CD14-positive monocyte (primary cell): ENCODE data around the gene LDLRAD4. TPM values are rescaled to one million over a fixed set of nuclear protein-coding genes. Genes with fewer than 3 reads are reported as not detected.
A peak's percentile ranks its signal among the peaks of the same experiment; 100 is the strongest.

Experiments
- DNase-seq, 3 donors: peaks; one replicate each; pipeline ENCODE4 v3.0.0-alpha.2; 2011 to 2022
- H2AFZ ChIP-seq: 2 replicates; pipeline ENCODE4 v1.6.0; 2012; ENCODE audit warnings: mild to moderate bottlenecking, low read depth, low read length, inconsistent platforms; ENCODE audit not compliant: insufficient read depth, poor library complexity, severe bottlenecking
- H3K27ac ChIP-seq, 2 donors: 1 replicate in 1 of 2; 2 replicates in 1 of 2; pipeline ENCODE4 v1.5.1; 2012 to 2013; ENCODE audit warnings: low read length in 2 of 2, control low read depth in 1 of 2, inconsistent platforms in 1 of 2, low read depth in 1 of 2, mild to moderate bottlenecking in 1 of 2
- H3K27me3 ChIP-seq, 2 donors: one replicate each; pipeline versions ENCODE4 v1.6.0 to v1.6.1; 2011 to 2013; ENCODE audit warnings: low read length in 2 of 2; ENCODE audit not compliant: control insufficient read depth in 2 of 2, insufficient read depth in 2 of 2
- H3K36me3 ChIP-seq, 2 donors: replicated peaks in 1 of 2; 1 replicate in 1 of 2; 2 replicates in 1 of 2; pipeline versions ENCODE4 v1.5.1 to v1.6.1; 2012 to 2013; ENCODE audit warnings: low read length in 2 of 2, control low read depth in 1 of 2, inconsistent platforms in 1 of 2, mild to moderate bottlenecking in 1 of 2; ENCODE audit not compliant: insufficient read depth in 2 of 2, control insufficient read depth in 1 of 2
- H3K4me1 ChIP-seq, 2 donors: 1 replicate in 1 of 2; 2 replicates in 1 of 2; pipeline versions ENCODE4 v1.5.1 to v1.6.1; 2012 to 2013; ENCODE audit warnings: low read length in 2 of 2, control low read depth in 1 of 2, inconsistent platforms in 1 of 2, mild to moderate bottlenecking in 1 of 2, moderate library complexity in 1 of 2; ENCODE audit not compliant: insufficient read depth in 2 of 2, control insufficient read depth in 1 of 2
- H3K4me2 ChIP-seq: replicated peaks from 2 replicates; pipeline ENCODE3; 2012; ENCODE audit warnings: low read length, moderate library complexity, mild to moderate bottlenecking; ENCODE audit not compliant: poor library complexity, severe bottlenecking; ENCODE audit errors: extremely low read depth
- H3K4me3 ChIP-seq, 3 experiments: fragments of 200-600 bp in 1 of 3; sonication (generic) in 1 of 3; replicated peaks in 1 of 3; 1 replicate in 2 of 3; 2 replicates in 1 of 3; pipeline ENCODE4 v1.5.1; 2011 to 2013; ENCODE audit warnings: low read length in 3 of 3, mild to moderate bottlenecking in 3 of 3, control low read depth in 2 of 3, low read depth in 2 of 3, inconsistent platforms in 1 of 3, moderate library complexity in 1 of 3
- H3K79me2 ChIP-seq: 2 replicates; pipeline ENCODE4 v1.6.0; 2012; ENCODE audit warnings: mild to moderate bottlenecking, control low read depth, inconsistent platforms, low read length, moderate library complexity; ENCODE audit not compliant: insufficient read depth
- H3K9ac ChIP-seq: 2 replicates; pipeline ENCODE4 v1.6.0; 2017; ENCODE audit warnings: low read length, mild to moderate bottlenecking; ENCODE audit not compliant: insufficient read depth, poor library complexity, severe bottlenecking
- H3K9me3 ChIP-seq, 2 donors: replicated peaks in 1 of 2; 1 replicate in 1 of 2; 2 replicates in 1 of 2; pipeline versions ENCODE4 v1.5.1 to v1.6.1; 2012 to 2013; ENCODE audit warnings: low read length in 2 of 2, control low read depth in 1 of 2; ENCODE audit not compliant: control insufficient read depth in 1 of 2, insufficient read depth in 1 of 2
- H4K20me1 ChIP-seq: 2 replicates; pipeline ENCODE4 v1.6.0; 2012; ENCODE audit warnings: mild to moderate bottlenecking, low read length, control low read depth, moderate library complexity; ENCODE audit not compliant: insufficient read depth
- H3K27ac Mint-ChIP-seq, 7 donors: one replicate each; pipeline ENCODE4 v1.8.0; 2020; ENCODE audit warnings: mild to moderate bottlenecking in 7 of 7, mixed read lengths in 7 of 7, moderate library complexity in 6 of 7, inconsistent platforms in 2 of 7
- H3K27me3 Mint-ChIP-seq, 3 donors: one replicate each; pipeline ENCODE4 v1.8.0; 2021 to 2022; ENCODE audit warnings: low read depth in 3 of 3, mild to moderate bottlenecking in 3 of 3, mixed read lengths in 3 of 3, moderate library complexity in 3 of 3, inconsistent platforms in 1 of 3
- H3K36me3 Mint-ChIP-seq, 2 donors: one replicate each; pipeline ENCODE4 v1.8.0; 2020; ENCODE audit warnings: mixed read lengths in 2 of 2, inconsistent platforms in 1 of 2, mild to moderate bottlenecking in 1 of 2
- H3K4me1 Mint-ChIP-seq: one replicate; pipeline ENCODE4 v1.8.0; 2020; ENCODE audit warnings: mild to moderate bottlenecking, mixed read lengths
- H3K4me3 Mint-ChIP-seq, 2 donors: one replicate each; pipeline ENCODE4 v1.8.0; 2020; ENCODE audit warnings: mild to moderate bottlenecking in 2 of 2, mixed read lengths in 2 of 2, moderate library complexity in 1 of 2
- H3K9me3 Mint-ChIP-seq, 7 donors: one replicate each; pipeline ENCODE4 v1.8.0; 2020 to 2022; ENCODE audit warnings: mixed read lengths in 7 of 7, mild to moderate bottlenecking in 6 of 7, moderate library complexity in 6 of 7, inconsistent platforms in 2 of 7
- CTCF ChIP-seq: fragments of 200-600 bp; IDR thresholded peaks from one replicate; pipeline ENCODE4 v1.8.0; 2022; ENCODE audit warnings: antibody characterized with exemption, mild to moderate bottlenecking
- WGBS: methylation state at CpG from one replicate; pipeline ENCODE4 v1.1.5; 2013; ENCODE audit warnings: missing lambda C conversion rate; ENCODE audit not compliant: insufficient coverage; 5-methylcytosine and 5-hydroxymethylcytosine counted together
- intact Hi-C, 2 donors: fragments of 100-400 bp; cut with micrococcal nuclease; formaldehyde crosslinking; loops; one replicate each; pipeline versions ENCODE4 v1.15.0 to v1.15.1; 2023
- polyA plus RNA-seq, 3 donors: library from polyadenylated mRNA; depleted of rRNA in 1 of 3; unstranded in 2 of 3; stranded (reverse) in 1 of 3; fragments of 300-500 nt in 2 of 3; fragments of >200 nt in 1 of 3; fragmentation: Illumina TruSeq in 2 of 3; gene quantifications; 1 replicate in 2 of 3; 2 replicates in 1 of 3; pipeline ENCODE4 v1.2.3, GENCODE V29; 2012 to 2021

LDLRAD4 gene
- polyA plus RNA-seq, 3 donors, result 13.5 to 15.4 (median 13.8) TPM

GRCh38 chr18:13653746-13654433, 435.3 kb downstream of the LDLRAD4 start:
- peak overlapping the region in 1 of 7 donors; percentile 47 for H3K27ac Mint-ChIP-seq
- no peaks in the 10 kb centered on the region for H3K36me3 Mint-ChIP-seq
- H3K9me3 Mint-ChIP-seq, result peaks cover 0 to 1% (median 0%) of the 10 kb centered on the region in 7 donors
- H3K27me3 Mint-ChIP-seq, result peaks cover 2 to 4% (median 2%) of the 10 kb centered on the region in 3 donors
- H3K27me3 ChIP-seq, result no peaks in the 10 kb centered on the region
- TF ChIP-seq CTCF, result no peak
- no peaks in the 10 kb centered on the region for H3K36me3 ChIP-seq
- no peak overlapping the region for H3K4me3 Mint-ChIP-seq
- H3K79me2 ChIP-seq, result no peaks in the 10 kb centered on the region
- H3K4me1 ChIP-seq, result no peaks in the 10 kb centered on the region
- no peaks in the 10 kb centered on the region for H4K20me1 ChIP-seq
- intact Hi-C loops, result no loop called here
- no peak overlapping the region for H3K9ac ChIP-seq
- DNase-seq, result no peak
- H3K4me3 ChIP-seq, result no peak overlapping the region
- no peaks in the 10 kb centered on the region for H3K4me1 Mint-ChIP-seq
- no peak overlapping the region for H3K4me2 ChIP-seq
- no peak overlapping the region for H2AFZ ChIP-seq
- H3K9me3 ChIP-seq, result no peaks in the 10 kb centered on the region
- WGBS, result 68% methylated on average over 4 of the region's 13 CpGs
- H3K27ac ChIP-seq, result no peak overlapping the region

- Mint-ChIP-seq H3K4me1 (no peaks in the 10 kb centered on the region), H3K27me3 (peaks cover 0 to 4% (median 2%) of the 10 kb centered on the region in 3 donors), H3K9me3 (no peaks in the 10 kb centered on the region), H3K4me3 (no peak overlapping the region), H3K36me3 (peaks cover 8% of the 10 kb centered on the region in 2 donors), H3K27ac (no peak overlapping the region)
- no peak overlapping the region for H3K27ac ChIP-seq
- H3K79me2 ChIP-seq, result no peaks in the 10 kb centered on the region
- H3K9ac ChIP-seq, result no peak overlapping the region
- no peak overlapping the region for H2AFZ ChIP-seq
- no peak for TF ChIP-seq CTCF
- H3K4me1 ChIP-seq, result no peaks in the 10 kb centered on the region
- no peak for DNase-seq
- no peak overlapping the region for H3K4me3 ChIP-seq
- no peaks in the 10 kb centered on the region for H3K9me3 ChIP-seq
- H3K4me2 ChIP-seq, result no peak overlapping the region
- H3K36me3 ChIP-seq, result no peaks in the 10 kb centered on the region
- intact Hi-C loops, result no loop called here
- no peaks in the 10 kb centered on the region for H3K27me3 ChIP-seq
- H4K20me1 ChIP-seq, result no peaks in the 10 kb centered on the region
- 78% methylated on average over 6 of the region's 7 CpGs for WGBS
Observed at GRCh38 chr18:13657974-13658373, 439.4 kb downstream of the LDLRAD4 start.
